GM12873 (cell line): ENCODE results near the gene TUBB4B.

Experiments
- TF ChIP-seq, protein P1 (sequence below): IDR thresholded peaks from 2 replicates; pipeline ENCODE4 v1.5.1; 2012; ENCODE audit warnings: low read depth, mild to moderate bottlenecking, moderate library complexity, low read length, control low read depth; ENCODE audit not compliant: insufficient read depth; ENCODE audit errors: missing control alignments

The TUBB4B gene

DNA sequence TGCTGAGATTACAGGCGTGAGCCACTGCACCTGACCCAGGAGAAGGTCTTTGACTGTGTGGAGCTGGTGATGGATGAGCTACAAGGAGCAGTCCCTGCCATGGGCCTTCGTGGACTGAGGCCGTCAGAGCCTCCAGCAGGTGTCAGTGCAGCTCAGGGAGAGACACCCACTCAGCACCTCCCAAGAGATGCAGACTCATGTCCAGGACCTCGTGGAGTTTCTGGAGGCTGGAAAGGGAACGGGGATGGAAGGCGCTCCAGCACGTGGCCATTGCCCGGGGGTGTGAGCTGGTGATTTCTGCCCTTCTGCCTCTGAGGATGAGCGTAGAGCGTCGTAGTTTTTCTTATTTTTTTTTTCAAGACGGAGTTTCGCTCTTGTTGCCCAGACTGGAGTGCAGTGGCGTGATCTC, 45.9 kb downstream of the TUBB4B start:
- TF ChIP-seq, protein P1, sequence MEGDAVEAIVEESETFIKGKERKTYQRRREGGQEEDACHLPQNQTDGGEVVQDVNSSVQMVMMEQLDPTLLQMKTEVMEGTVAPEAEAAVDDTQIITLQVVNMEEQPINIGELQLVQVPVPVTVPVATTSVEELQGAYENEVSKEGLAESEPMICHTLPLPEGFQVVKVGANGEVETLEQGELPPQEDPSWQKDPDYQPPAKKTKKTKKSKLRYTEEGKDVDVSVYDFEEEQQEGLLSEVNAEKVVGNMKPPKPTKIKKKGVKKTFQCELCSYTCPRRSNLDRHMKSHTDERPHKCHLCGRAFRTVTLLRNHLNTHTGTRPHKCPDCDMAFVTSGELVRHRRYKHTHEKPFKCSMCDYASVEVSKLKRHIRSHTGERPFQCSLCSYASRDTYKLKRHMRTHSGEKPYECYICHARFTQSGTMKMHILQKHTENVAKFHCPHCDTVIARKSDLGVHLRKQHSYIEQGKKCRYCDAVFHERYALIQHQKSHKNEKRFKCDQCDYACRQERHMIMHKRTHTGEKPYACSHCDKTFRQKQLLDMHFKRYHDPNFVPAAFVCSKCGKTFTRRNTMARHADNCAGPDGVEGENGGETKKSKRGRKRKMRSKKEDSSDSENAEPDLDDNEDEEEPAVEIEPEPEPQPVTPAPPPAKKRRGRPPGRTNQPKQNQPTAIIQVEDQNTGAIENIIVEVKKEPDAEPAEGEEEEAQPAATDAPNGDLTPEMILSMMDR = peak; percentile 64

DNA sequence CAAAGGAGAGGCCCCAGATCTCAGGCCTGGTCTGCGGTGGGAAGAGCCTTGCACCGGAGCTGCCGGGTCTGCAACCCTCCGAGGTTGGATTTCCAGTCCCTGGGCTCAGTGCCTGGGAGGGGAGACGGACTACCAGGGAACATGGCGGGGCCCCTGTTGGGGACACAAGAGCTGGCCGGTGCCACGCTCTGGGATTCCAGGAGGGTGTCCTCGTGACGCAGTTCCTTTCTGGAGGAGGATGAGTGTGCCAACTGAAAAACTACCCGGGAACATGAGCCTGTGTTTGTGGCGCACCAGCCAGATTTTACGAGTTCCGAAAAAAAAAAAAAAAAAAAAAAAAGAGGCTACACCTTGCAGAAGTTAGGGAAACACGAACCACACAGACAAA, 52.0 kb downstream of the TUBB4B start:
- TF ChIP-seq, protein P1 = no peak
